Measurements from ENCODE around the gene PRDM16.
A peak's percentile ranks its signal among the peaks of the same experiment; 100 is the strongest.
"Not testable (repeated sequence)": the region's sequence is repeated elsewhere in the genome, so short reads cannot be mapped to it uniquely, and the experiment has no call there.

Gene PRDM16

GRCh38 chr1:3277623-3278022, 208.6 kb downstream of the PRDM16 start:
- H3K27ac Mint-ChIP-seq = no peak overlapping the region
- no peaks in the 10 kb centered on the region for H3K9me3 Mint-ChIP-seq
- CTCF ChIA-PET = no interaction called here
- no peak for DNase-seq
- no peaks in the 10 kb centered on the region for H3K36me3 Mint-ChIP-seq
- no peak overlapping the region for H3K4me3 Mint-ChIP-seq
- H3K4me1 Mint-ChIP-seq = no peaks in the 10 kb centered on the region
- H3K27me3 Mint-ChIP-seq = peaks cover 3% of the 10 kb centered on the region

- Mint-ChIP-seq H3K27me3 (peaks cover 8% of the 10 kb centered on the region), H3K4me3 (no peak overlapping the region), H3K9me3 (no peaks in the 10 kb centered on the region), H3K36me3 (no peaks in the 10 kb centered on the region), H3K27ac (no peak overlapping the region), H3K4me1 (no peaks in the 10 kb centered on the region)
- DNase-seq = no peak
- CTCF ChIA-PET = no interaction called here
Observed at GRCh38 chr1:3278416-3279181, 209.6 kb downstream of the PRDM16 start.

- no peak for DNase-seq
- H3K4me1 Mint-ChIP-seq = no peaks in the 10 kb centered on the region
- no peak overlapping the region for H3K4me3 Mint-ChIP-seq
- H3K36me3 Mint-ChIP-seq = no peaks in the 10 kb centered on the region
- CTCF ChIA-PET = no interaction called here
- no peak overlapping the region for H3K27ac Mint-ChIP-seq
- H3K27me3 Mint-ChIP-seq = peaks cover 8% of the 10 kb centered on the region
- no peaks in the 10 kb centered on the region for H3K9me3 Mint-ChIP-seq
Observed at GRCh38 chr1:3279182-3279470, 210.1 kb downstream of the PRDM16 start.

- CTCF ChIA-PET = no interaction called here
Observed at GRCh38 chr1:3281735-3282134, 212.7 kb downstream of the PRDM16 start.

GRCh38 chr1:3282186-3282585, 213.2 kb downstream of the PRDM16 start:
- Mint-ChIP-seq H3K9me3 (no peaks in the 10 kb centered on the region), H3K4me1 (no peaks in the 10 kb centered on the region)
- CTCF ChIA-PET = interaction anchor here (0.9 kb wide), 1 partner anchor 269 kb away, joined by 3 read pairs; no protein-coding TSS in a partner anchor

More at GRCh38 chr1:3281735-3282134, 212.7 kb downstream of the PRDM16 start:
- Mint-ChIP-seq H3K4me3 (no peak overlapping the region), H3K27me3 (peaks cover 8% of the 10 kb centered on the region), H3K9me3 (no peaks in the 10 kb centered on the region), H3K36me3 (no peaks in the 10 kb centered on the region), H3K27ac (no peak overlapping the region), H3K4me1 (no peaks in the 10 kb centered on the region)
- DNase-seq = no peak

GRCh38 chr1:3282656-3283430, 213.8 kb downstream of the PRDM16 start:
- no peak for DNase-seq
- Mint-ChIP-seq H3K9me3 (no peaks in the 10 kb centered on the region), H3K27ac (no peak overlapping the region), H3K4me1 (no peaks in the 10 kb centered on the region), H3K4me3 (no peak overlapping the region), H3K36me3 (no peaks in the 10 kb centered on the region), H3K27me3 (peaks cover 8% of the 10 kb centered on the region)
- CTCF ChIA-PET = interaction anchor here (0.9 kb wide), 1 partner anchor 270 kb away, joined by 3 read pairs; no protein-coding TSS in a partner anchor

More at GRCh38 chr1:3282186-3282585, 213.2 kb downstream of the PRDM16 start:
- Mint-ChIP-seq H3K27ac (no peak overlapping the region), H3K36me3 (no peaks in the 10 kb centered on the region), H3K4me3 (no peak overlapping the region), H3K27me3 (peaks cover 8% of the 10 kb centered on the region)
- no peak for DNase-seq

- Mint-ChIP-seq H3K9me3 (no peaks in the 10 kb centered on the region), H3K36me3 (no peaks in the 10 kb centered on the region), H3K27me3 (peaks cover 8% of the 10 kb centered on the region), H3K4me1 (no peaks in the 10 kb centered on the region), H3K4me3 (no peak overlapping the region), H3K27ac (no peak overlapping the region)
- CTCF ChIA-PET = no interaction called here
- peak; percentile 37 for DNase-seq
Observed at GRCh38 chr1:3283849-3284248, 214.8 kb downstream of the PRDM16 start.

- no peak overlapping the region for H3K27ac Mint-ChIP-seq
- H3K9me3 Mint-ChIP-seq = no peaks in the 10 kb centered on the region
- H3K27me3 Mint-ChIP-seq = peaks cover 8% of the 10 kb centered on the region
- H3K4me1 Mint-ChIP-seq = no peaks in the 10 kb centered on the region
- DNase-seq = no peak
- CTCF ChIA-PET = interaction anchor here (0.6 kb wide), 1 partner anchor 83 kb away, joined by 3 read pairs; no protein-coding TSS in a partner anchor
- no peaks in the 10 kb centered on the region for H3K36me3 Mint-ChIP-seq
- no peak overlapping the region for H3K4me3 Mint-ChIP-seq
Observed at GRCh38 chr1:3284691-3285090, 215.7 kb downstream of the PRDM16 start.

- no peak overlapping the region for H3K27ac Mint-ChIP-seq
- no peaks in the 10 kb centered on the region for H3K4me1 Mint-ChIP-seq
- DNase-seq = no peak
- peaks cover 8% of the 10 kb centered on the region for H3K27me3 Mint-ChIP-seq
- no peaks in the 10 kb centered on the region for H3K9me3 Mint-ChIP-seq
- CTCF ChIA-PET = interaction anchor here (0.6 to 1.0 kb wide), 2 partner anchors 82 to 264 kb away, joined by 3 read pairs; no protein-coding TSS in a partner anchor
- H3K4me3 Mint-ChIP-seq = no peak overlapping the region
- H3K36me3 Mint-ChIP-seq = no peaks in the 10 kb centered on the region
Observed at GRCh38 chr1:3285106-3285740, 216.2 kb downstream of the PRDM16 start.

GRCh38 chr1:3287095-3287494, 218.1 kb downstream of the PRDM16 start:
- CTCF ChIA-PET, H3K27me3 Mint-ChIP-seq, H3K36me3 Mint-ChIP-seq, H3K9me3 Mint-ChIP-seq, H3K4me3 Mint-ChIP-seq, H3K27ac Mint-ChIP-seq, H3K4me1 Mint-ChIP-seq, DNase-seq: not testable (repeated sequence)

- Mint-ChIP-seq H3K9me3 (no peaks in the 10 kb centered on the region), H3K36me3 (no peaks in the 10 kb centered on the region), H3K27me3 (peaks cover 4% of the 10 kb centered on the region), H3K27ac (no peak overlapping the region), H3K4me1 (no peaks in the 10 kb centered on the region), H3K4me3 (no peak overlapping the region)
- DNase-seq = no peak
- CTCF ChIA-PET = no interaction called here
Observed at GRCh38 chr1:3287656-3288160, 218.7 kb downstream of the PRDM16 start.

- Mint-ChIP-seq H3K36me3 (no peaks in the 10 kb centered on the region), H3K27me3 (peaks cover 2% of the 10 kb centered on the region), H3K4me1 (no peaks in the 10 kb centered on the region), H3K27ac (no peak overlapping the region), H3K9me3 (no peaks in the 10 kb centered on the region), H3K4me3 (no peak overlapping the region)
- no peak for DNase-seq
- CTCF ChIA-PET = no interaction called here
Observed at GRCh38 chr1:3289502-3289901, 220.5 kb downstream of the PRDM16 start.

GRCh38 chr1:3290438-3290837, 221.4 kb downstream of the PRDM16 start:
- DNase-seq = no peak
- H3K4me3 Mint-ChIP-seq = no peak overlapping the region
- H3K9me3 Mint-ChIP-seq = no peaks in the 10 kb centered on the region
- H3K4me1 Mint-ChIP-seq = no peaks in the 10 kb centered on the region
- H3K27ac Mint-ChIP-seq = no peak overlapping the region
- CTCF ChIA-PET = no interaction called here
- peaks cover 4% of the 10 kb centered on the region for H3K27me3 Mint-ChIP-seq
- H3K36me3 Mint-ChIP-seq = no peaks in the 10 kb centered on the region

GRCh38 chr1:3290915-3291314, 221.9 kb downstream of the PRDM16 start:
- Mint-ChIP-seq H3K27me3 (peaks cover 4% of the 10 kb centered on the region), H3K36me3 (no peaks in the 10 kb centered on the region), H3K27ac (no peak overlapping the region), H3K4me3 (no peak overlapping the region), H3K9me3 (no peaks in the 10 kb centered on the region), H3K4me1 (no peaks in the 10 kb centered on the region)
- CTCF ChIA-PET = no interaction called here
- DNase-seq = no peak

All from activated naive CD4-positive, alpha-beta T cell treated with anti-CD3 and anti-CD28 coated beads, Interleukin-2, amount 10 ng/mL, durations not matched to agents 7 days and 5 days (primary cell).